ENCODE measurements around the gene CDKL2.

Gene CDKL2

DNA sequence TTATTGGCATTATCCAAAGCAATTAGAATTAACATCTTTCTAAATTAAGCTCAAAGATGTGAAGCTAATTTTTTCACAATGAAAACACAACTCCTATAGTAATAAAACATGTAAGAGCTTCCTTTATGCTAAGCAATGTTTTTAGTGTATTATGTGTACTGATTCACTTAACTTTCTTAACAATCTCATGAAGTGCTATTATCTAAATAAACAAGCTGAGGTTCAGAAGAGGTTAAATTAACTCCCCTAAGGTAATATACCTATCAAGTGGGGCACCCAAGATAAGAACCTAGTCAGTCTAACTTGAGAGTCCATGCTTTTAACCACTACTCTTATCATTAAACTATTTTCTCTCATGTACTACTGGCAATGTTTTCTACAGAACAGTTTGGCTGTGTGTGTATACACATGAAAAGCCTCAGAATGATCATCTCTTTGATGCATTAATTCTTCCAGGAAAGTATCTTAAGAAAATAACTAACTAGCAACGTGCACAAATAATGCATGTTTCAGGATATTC lies 29.2 kb upstream of the CDKL2 start:
- TF ChIP-seq CTCF (conservative IDR thresholded peaks at IDR 0.05; ENCODE audit: low read length), result no peak
- DNase-seq (ENCODE audit: low read depth), result no peak

GRCh38 chr4:75658876-75659275 lies 28.5 kb upstream of the CDKL2 start:
- peak; percentile 33 for DNase-seq (ENCODE audit: low read depth)
- no peak overlapping the region for H3K4me3 ChIP-seq (ENCODE audit: low read length)
- TF ChIP-seq CTCF (conservative IDR thresholded peaks at IDR 0.05; ENCODE audit: low read length), result no peak

More for the DNA sequence above, 29.2 kb upstream of the CDKL2 start:
- H3K4me3 ChIP-seq (ENCODE audit: low read length), result no peak overlapping the region

GRCh38 chr4:75655562-75655961 lies 25.2 kb upstream of the CDKL2 start:
- H3K4me3 ChIP-seq (ENCODE audit: low read length), result no peak overlapping the region
- DNase-seq (ENCODE audit: low read depth), result no peak
- no peak for TF ChIP-seq CTCF (conservative IDR thresholded peaks at IDR 0.05; ENCODE audit: low read length)

- H3K4me3 ChIP-seq (ENCODE audit: low read length), result no peak overlapping the region
- no peak for DNase-seq (ENCODE audit: low read depth)
- no peak for TF ChIP-seq CTCF (conservative IDR thresholded peaks at IDR 0.05; ENCODE audit: low read length)
These were observed 24.6 kb upstream of the CDKL2 start for GRCh38 chr4:75654905-75655304.

- H3K4me3 ChIP-seq (ENCODE audit: low read length), result no peak overlapping the region
- DNase-seq (ENCODE audit: low read depth), result peak; percentile 53
- peak; percentile 71 for TF ChIP-seq CTCF (conservative IDR thresholded peaks at IDR 0.05; ENCODE audit: low read length)
These were observed 23.6 kb upstream of the CDKL2 start for GRCh38 chr4:75653845-75654503.

DNA sequence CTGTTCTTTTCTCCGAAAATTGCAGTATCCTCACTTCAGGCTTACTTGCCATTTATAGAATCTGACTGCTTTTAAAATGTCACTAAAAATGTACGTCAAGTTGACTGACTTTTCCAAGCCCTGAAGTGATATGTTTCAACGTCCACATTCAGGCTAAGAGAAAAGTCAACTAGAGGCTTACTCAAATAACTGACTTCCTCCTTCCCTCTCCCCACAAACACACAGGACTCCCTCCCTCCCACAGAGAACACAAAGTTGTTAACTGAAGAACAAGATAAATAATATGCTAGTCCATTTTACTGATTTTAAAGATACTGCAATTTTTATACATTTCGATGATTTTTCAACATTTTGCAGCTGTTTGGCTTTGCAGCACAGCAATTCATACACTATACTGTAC lies 13.8 kb upstream of the CDKL2 start:
- no peak for TF ChIP-seq CTCF (conservative IDR thresholded peaks at IDR 0.05; ENCODE audit: low read length)
- H3K4me3 ChIP-seq (ENCODE audit: low read length), result no peak overlapping the region
- DNase-seq (ENCODE audit: low read depth), result no peak

DNA sequence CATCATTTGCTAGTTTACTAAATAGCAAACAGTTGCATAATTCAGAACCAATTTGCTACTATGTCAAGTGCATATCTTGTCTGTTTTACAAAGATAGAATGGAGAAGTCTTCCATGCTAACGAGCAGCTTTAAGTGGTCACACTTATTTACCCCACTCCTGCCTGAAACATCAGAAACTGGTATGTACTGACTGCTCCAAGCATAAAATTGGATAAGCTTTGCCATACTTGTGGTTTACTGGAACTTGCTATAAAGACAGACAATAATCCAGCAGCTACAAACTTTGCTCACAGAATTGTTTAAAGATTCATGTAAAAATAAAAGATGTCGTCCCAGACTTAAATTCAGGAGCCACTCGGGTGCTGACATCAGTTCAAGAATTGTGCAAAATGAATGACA lies 13.3 kb upstream of the CDKL2 start:
- TF ChIP-seq CTCF (conservative IDR thresholded peaks at IDR 0.05; ENCODE audit: low read length), result no peak
- no peak overlapping the region for H3K4me3 ChIP-seq (ENCODE audit: low read length)
- peak; percentile 55 for DNase-seq (ENCODE audit: low read depth)

All from AG10803 (cell line).